A673 (cell line): Measurements from ENCODE around the gene ACP7. TPM values are rescaled to one million over a fixed set of nuclear protein-coding genes. Genes with fewer than 3 reads are reported as not detected.

Source experiments
- BruUV-seq: library from RNA; stranded (reverse); fragments of 400-500 nt; replicated peaks from 2 replicates; lab custom pipeline; 2021; lab: Mats Ljungman, UMichigan
- CTCF ChIA-PET: fragments of 300-600 bp; sonication (Branson Sonifier 250); formaldehyde crosslinking; loops from one replicate; lab custom pipeline; 2022; ENCODE audit warnings: antibody characterized with exemption; lab: Charles Lee
- POLR2A ChIA-PET: fragments of 300-600 bp; sonication (Branson Sonifier 250); formaldehyde crosslinking; loops from one replicate; lab custom pipeline; 2022; ENCODE audit warnings: antibody characterized with exemption; ENCODE audit not compliant: low non-redundant PET; lab: Charles Lee
- DNase-seq: peaks from one replicate; pipeline ENCODE4 v3.0.0-alpha.2; 2015; ENCODE audit warnings: low spot score
- H3K27ac ChIP-seq: fragments of 200-600 bp; sonication (generic); 2 replicates; pipeline ENCODE4 v1.5.1; 2016; ENCODE audit warnings: mixed run types, low read depth, mild to moderate bottlenecking, mixed read lengths, antibody characterized with exemption, low read length; ENCODE audit not compliant: poor library complexity, severe bottlenecking
- H3K27me3 ChIP-seq: fragments of 200-600 bp; sonication (generic); replicated peaks from 2 replicates; pipeline ENCODE4 v1.6.1; 2017; ENCODE audit warnings: mixed run types, low read depth, mild to moderate bottlenecking, mixed read lengths, antibody characterized with exemption, low read length; ENCODE audit not compliant: insufficient read depth, poor library complexity
- H3K36me3 ChIP-seq: fragments of 200-600 bp; sonication (generic); 2 replicates; pipeline ENCODE4 v1.6.1; 2016; ENCODE audit warnings: mixed run types, mild to moderate bottlenecking, mixed read lengths, antibody characterized with exemption, low read length; ENCODE audit not compliant: insufficient read depth, poor library complexity, severe bottlenecking
- H3K4me1 ChIP-seq: fragments of 200-600 bp; sonication (generic); 2 replicates; pipeline ENCODE4 v1.6.1; 2017; ENCODE audit warnings: mixed run types, mild to moderate bottlenecking, mixed read lengths, antibody characterized with exemption, low read length; ENCODE audit not compliant: insufficient read depth, poor library complexity, severe bottlenecking
- H3K4me3 ChIP-seq: fragments of 200-600 bp; sonication (generic); 2 replicates; pipeline ENCODE4 v1.5.1; 2016; ENCODE audit warnings: low read depth, mixed run types, mild to moderate bottlenecking, mixed read lengths, low read length; ENCODE audit not compliant: poor library complexity, severe bottlenecking
- H3K9me3 ChIP-seq: fragments of 200-600 bp; sonication (generic); 2 replicates; pipeline ENCODE4 v1.6.1; 2016; ENCODE audit warnings: mixed run types, low read depth, mild to moderate bottlenecking, mixed read lengths, antibody characterized with exemption, low read length; ENCODE audit not compliant: poor library complexity, severe bottlenecking
- CTCF ChIP-seq: fragments of 300-800, 200-600 bp; sonication (generic); conservative IDR thresholded peaks from 2 replicates; pipeline ENCODE4 v1.5.1; 2017; ENCODE audit warnings: low read depth, mild to moderate bottlenecking, antibody characterized with exemption, low read length, moderate library complexity, mixed read lengths
- EZH2 ChIP-seq: fragments of 200-600 bp; sonication (generic); IDR thresholded peaks from 2 replicates; pipeline ENCODE4 v1.6.1; 2017; ENCODE audit warnings: borderline replicate concordance, low read depth, mild to moderate bottlenecking, mixed read lengths, antibody characterized with exemption, low read length; ENCODE audit not compliant: poor library complexity, severe bottlenecking
- intact Hi-C: fragments of 100-400 bp; cut with micrococcal nuclease; formaldehyde crosslinking; loops from one replicate; pipeline ENCODE4 v1.10.0; 2022; ENCODE audit not compliant: unreplicated experiment
- total RNA-seq: library from RNA; stranded (reverse); gene quantifications from 2 replicates; pipeline ENCODE4 v1.2.3, GENCODE V29; 2021

ACP7 gene
- total RNA-seq, 1 experiment from 2014 or later = not detected

GRCh38 chr19:39119830-39120229, 35.7 kb downstream of the ACP7 start:
- Histone ChIP-seq H3K4me1 (no peaks in the 10 kb centered on the region), H3K36me3 (no peaks in the 10 kb centered on the region), H3K9me3 (no peaks in the 10 kb centered on the region), H3K27me3 (no peaks in the 10 kb centered on the region), H3K27ac (no peak overlapping the region), H3K4me3 (no peak overlapping the region)
- CTCF ChIA-PET = interaction anchor here (0.6 to 1.2 kb wide), 3 partner anchors 208 to 223 kb away, joined by 3 to 7 read pairs (median 3); partner anchors contain the start of gene SAMD4B
- TF ChIP-seq CTCF = no peak
- no peak for TF ChIP-seq EZH2
- no peak for DNase-seq
- POLR2A ChIA-PET = no interaction called here
- no TSS peak for BruUV-seq
- intact Hi-C loops = loop anchor here (5.0 to 10.0 kb wide), 4 partner anchors 67 to 415 kb away; partner anchors contain the start of genes EID2B, FBXO17 and PLEKHG2

GRCh38 chr19:39122934-39123731, 39.0 kb downstream of the ACP7 start:
- TF ChIP-seq EZH2 (no peak), CTCF (no peak)
- Histone ChIP-seq H3K27me3 (no peaks in the 10 kb centered on the region), H3K9me3 (no peaks in the 10 kb centered on the region), H3K4me3 (no peak overlapping the region), H3K27ac (no peak overlapping the region), H3K36me3 (no peaks in the 10 kb centered on the region), H3K4me1 (no peaks in the 10 kb centered on the region)
- no peak for DNase-seq
- CTCF ChIA-PET = interaction anchor here (1.1 to 1.5 kb wide), 2 partner anchors 203 to 204 kb away, joined by 4 to 14 read pairs; no protein-coding TSS in a partner anchor
- intact Hi-C loops = loop anchor here (1.0 to 5.0 kb wide), 3 partner anchors 64 to 289 kb away; partner anchors contain the start of gene PLEKHG2
- POLR2A ChIA-PET = no interaction called here
- BruUV-seq = no TSS peak

- no TSS peak for BruUV-seq
- no peaks in the 10 kb centered on the region for H3K27me3 ChIP-seq
- no peak for DNase-seq
- H3K9me3 ChIP-seq = no peaks in the 10 kb centered on the region
- CTCF ChIA-PET = no interaction called here
- intact Hi-C loops = loop anchor here (5.0 kb wide), 2 partner anchors 63 to 288 kb away; partner anchors contain the start of gene PLEKHG2
- no peaks in the 10 kb centered on the region for H3K36me3 ChIP-seq
- POLR2A ChIA-PET = no interaction called here
- TF ChIP-seq CTCF = no peak
- TF ChIP-seq EZH2 = no peak
- no peak overlapping the region for H3K4me3 ChIP-seq
- no peak overlapping the region for H3K27ac ChIP-seq
- H3K4me1 ChIP-seq = no peaks in the 10 kb centered on the region
These were observed 40.1 kb downstream of the ACP7 start for GRCh38 chr19:39124136-39124764.
